Keratinocyte (primary cell): ENCODE results near the gene ATOX1.

Source experiments
- EZH2 ChIP-seq: IDR thresholded peaks from one replicate; pipeline ENCODE4 v1.6.1; 2012; ENCODE audit warnings: inconsistent platforms, mild to moderate bottlenecking, low read length, moderate library complexity
- TF ChIP-seq, protein P1 (sequence below), 3 experiments: IDR thresholded peaks in 1 of 3; conservative IDR thresholded peaks in 1 of 3; optimal IDR thresholded peaks in 1 of 3; 2 replicates in 2 of 3; 3 replicates in 1 of 3; pipeline versions ENCODE3 to v1.5.1; 2011; ENCODE audit warnings: low read length in 3 of 3, mild to moderate bottlenecking in 3 of 3, moderate library complexity in 2 of 3, control low read depth in 1 of 3, inconsistent platforms in 1 of 3; ENCODE audit not compliant: insufficient read depth in 2 of 3; ENCODE audit errors: extremely low read depth in 1 of 3

DNA sequence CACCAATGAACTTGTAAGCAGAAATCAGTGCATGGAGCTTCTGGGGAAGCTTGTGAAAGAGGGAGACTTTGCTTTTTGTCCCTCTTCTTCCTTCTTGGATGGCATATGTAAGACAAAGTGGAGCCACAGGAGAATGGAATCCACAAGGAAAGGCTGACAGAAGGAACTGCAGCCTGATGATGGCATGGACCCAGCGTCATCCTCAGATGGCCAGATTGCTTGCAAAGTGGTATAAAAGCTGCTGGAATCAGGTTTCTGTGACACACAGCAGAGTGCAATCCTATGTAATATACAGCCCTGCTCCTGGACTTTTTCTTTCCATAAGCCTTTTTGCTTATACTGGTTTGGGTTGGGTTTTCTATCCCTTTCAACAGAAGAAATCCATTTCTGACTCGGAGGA is 40.3 kb downstream of the ATOX1 start:
- TF ChIP-seq, protein P1, sequence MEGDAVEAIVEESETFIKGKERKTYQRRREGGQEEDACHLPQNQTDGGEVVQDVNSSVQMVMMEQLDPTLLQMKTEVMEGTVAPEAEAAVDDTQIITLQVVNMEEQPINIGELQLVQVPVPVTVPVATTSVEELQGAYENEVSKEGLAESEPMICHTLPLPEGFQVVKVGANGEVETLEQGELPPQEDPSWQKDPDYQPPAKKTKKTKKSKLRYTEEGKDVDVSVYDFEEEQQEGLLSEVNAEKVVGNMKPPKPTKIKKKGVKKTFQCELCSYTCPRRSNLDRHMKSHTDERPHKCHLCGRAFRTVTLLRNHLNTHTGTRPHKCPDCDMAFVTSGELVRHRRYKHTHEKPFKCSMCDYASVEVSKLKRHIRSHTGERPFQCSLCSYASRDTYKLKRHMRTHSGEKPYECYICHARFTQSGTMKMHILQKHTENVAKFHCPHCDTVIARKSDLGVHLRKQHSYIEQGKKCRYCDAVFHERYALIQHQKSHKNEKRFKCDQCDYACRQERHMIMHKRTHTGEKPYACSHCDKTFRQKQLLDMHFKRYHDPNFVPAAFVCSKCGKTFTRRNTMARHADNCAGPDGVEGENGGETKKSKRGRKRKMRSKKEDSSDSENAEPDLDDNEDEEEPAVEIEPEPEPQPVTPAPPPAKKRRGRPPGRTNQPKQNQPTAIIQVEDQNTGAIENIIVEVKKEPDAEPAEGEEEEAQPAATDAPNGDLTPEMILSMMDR (optimal IDR thresholded peaks at IDR 0.05 in 1 of 3, IDR thresholded peaks at IDR 0.05 in 1 of 3, conservative IDR thresholded peaks at IDR 0.05 in 1 of 3; ENCODE audit: extremely low read depth in 1 of 3, insufficient read depth in 2 of 3, low read length in 3 of 3) = no peak
- TF ChIP-seq EZH2 = no peak
